NCI-H2107 treated with DMSO at 0.1 percent for 48 hours (cell line): ENCODE results near the gene MLXIP.
"Not testable (repeated sequence)": the region's sequence is repeated elsewhere in the genome, so short reads cannot be mapped to it uniquely, and the experiment has no call there.

ENCODE experiments used
- DNase-seq: peaks from one replicate; lab custom pipeline; 2025; ENCODE audit not compliant: unreplicated experiment; lab: John Stamatoyannopoulos, UW

The MLXIP gene

GRCh38 chr12:122144885-122145284, 66.3 kb downstream of the MLXIP start:
- DNase-seq, result no peak

DNA sequence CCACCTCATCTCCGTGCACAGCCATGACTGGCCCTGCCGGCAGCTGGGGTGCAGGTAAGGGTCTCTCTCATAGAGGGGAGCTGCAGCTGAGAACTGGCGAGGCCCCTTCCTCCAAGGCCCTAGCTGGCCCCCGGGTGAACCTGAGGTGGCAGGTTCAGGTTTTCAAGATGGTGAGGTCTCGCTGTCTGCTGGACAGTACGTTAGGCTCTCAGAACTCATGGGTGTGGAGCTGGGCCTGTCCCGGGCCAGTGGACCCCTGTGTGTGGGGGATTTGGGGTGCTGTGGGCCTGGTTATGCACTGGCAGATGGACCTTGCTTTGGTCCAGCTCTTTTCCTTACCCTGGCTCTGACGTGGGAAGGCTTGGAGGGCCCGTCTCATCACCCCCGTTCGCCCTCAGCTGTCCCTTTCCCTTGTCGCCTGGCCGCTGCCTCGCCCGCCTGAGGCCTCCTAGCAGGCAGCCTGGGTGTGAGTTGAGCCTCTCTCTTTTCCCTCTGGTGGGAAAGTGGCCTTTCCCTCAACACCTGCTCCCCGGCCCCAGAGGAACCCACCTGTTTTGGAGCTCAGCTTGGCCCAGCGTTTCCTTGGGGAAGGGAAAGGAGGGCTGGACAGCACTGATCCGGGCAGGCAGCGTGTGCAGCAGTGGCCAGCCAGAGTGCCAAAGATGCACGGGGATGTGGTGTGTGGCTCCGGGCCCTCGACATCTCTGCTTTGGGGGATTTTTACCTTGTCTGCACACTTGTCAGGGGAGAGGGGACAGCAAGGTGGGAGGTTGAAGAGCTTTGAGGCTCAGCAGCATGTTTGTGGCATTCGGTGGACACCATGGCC, 67.2 kb downstream of the MLXIP start:
- DNase-seq, result no peak

- DNase-seq, result no peak
Measured at GRCh38 chr12:122147514-122148290, 69.1 kb downstream of the MLXIP start.

GRCh38 chr12:122148657-122149056, 70.1 kb downstream of the MLXIP start:
- DNase-seq, result no peak

GRCh38 chr12:122150127-122150681, 71.6 kb downstream of the MLXIP start:
- DNase-seq, result no peak

DNA sequence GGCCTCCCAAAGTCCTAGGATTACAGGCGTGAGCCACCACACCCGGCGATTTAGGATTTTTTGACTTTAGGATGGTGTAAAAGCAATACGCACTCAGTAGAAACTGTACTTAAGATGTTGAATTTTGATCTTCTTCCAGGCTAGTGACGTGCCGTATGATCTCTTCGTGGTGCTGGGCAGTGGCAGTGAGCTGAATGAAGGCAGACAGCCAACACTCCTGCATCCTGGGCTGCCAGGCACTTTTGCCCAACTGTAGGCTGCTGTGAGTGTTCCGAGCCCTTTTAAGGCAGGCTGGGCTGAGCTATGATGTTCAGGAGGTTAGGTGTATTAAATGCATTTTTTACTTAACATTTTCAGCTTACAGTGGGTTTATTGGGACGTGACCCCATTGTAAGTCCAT, 74.2 kb downstream of the MLXIP start:
- no peak for DNase-seq

GRCh38 chr12:122155705-122156104, 77.1 kb downstream of the MLXIP start:
- no peak for DNase-seq

GRCh38 chr12:122158700-122159285, 80.2 kb downstream of the MLXIP start:
- no peak for DNase-seq

GRCh38 chr12:122159882-122160281, 81.3 kb downstream of the MLXIP start:
- DNase-seq, result no peak

DNA sequence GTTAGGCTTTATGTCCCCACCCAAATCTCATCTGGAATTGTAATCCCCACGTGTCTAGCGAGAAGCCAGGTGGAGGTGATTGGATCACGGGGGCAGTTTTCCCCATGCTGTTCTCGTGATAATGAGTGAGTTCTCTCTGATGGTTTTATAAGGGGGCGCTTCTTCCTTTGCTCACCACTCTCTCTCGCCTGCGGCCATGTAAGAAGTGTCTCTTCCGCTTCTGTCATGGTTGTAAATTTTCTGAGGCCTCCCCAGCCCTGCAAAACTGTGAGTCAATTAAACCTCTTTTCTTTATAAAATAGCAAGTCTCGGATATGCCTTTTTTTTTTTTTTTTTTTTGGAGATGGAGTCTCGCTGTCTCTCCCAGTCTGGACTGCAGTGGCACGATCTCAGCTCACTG, 82.2 kb downstream of the MLXIP start:
- no peak for DNase-seq

GRCh38 chr12:122161682-122162081, 83.1 kb downstream of the MLXIP start:
- no peak for DNase-seq

DNA sequence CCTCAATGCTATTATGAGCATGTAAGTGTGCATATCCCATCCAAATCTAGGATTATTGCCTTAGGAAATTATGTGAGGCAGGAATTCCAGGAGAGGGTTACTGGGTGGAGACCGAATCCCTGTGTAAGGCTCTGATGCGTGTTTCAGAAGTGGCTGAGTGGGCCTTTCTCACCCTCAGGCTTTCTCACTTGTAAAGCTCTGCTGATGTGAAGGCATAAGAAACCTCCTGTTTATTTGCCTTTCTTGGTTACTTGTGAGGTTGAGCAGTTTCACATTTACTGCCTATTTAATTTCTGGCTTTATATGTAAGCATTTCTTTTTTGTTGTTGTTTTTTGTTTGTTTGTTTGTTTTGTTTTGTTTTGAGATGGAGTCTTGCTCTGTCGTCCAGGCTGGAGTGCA, 84.4 kb downstream of the MLXIP start:
- no peak for DNase-seq

DNA sequence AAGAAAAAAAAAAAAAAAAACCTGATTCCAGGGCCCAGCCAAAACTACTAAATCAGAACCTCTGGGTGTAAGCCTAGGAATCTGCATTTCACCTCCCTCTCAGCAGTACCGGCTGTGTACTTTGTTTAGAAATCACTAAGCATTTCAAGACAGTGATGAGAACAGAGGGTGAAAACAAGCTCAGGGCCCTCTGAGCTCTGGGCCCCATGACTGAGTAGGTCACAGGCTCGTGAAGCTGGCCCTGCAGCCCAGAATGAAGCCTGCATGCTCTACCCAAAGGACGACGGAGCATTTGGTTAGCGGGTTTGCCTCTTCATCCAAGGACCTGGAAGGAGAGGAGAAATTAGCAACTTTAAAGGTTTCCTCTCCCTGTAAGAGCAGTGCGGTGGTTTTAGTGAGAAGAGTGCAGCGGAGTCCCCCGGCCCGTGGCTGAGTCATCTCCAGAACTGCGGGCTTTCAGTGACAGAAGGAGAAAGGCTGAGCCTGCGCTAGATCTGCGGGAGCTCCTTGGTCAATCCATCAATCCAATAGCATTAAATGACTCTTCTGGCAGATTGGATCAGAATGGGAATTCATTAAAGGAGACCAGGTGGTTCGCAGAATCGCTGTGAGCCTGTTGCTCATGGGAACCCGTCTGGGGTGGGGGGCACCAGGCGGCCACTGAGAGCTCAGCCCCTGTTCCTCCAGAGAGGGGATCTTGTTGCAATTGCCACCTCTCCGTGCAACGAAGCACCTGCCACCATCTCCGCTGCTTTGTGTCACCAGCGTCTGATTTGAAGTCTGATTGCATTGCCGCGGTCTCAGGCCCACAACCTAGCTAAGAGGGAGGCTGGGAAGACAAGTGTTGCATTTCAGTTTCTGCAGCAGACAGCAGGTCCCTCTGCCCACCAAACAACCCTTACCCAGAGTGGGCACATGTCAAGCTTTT, 88.1 kb downstream of the MLXIP start:
- peak; percentile 28 for DNase-seq

DNA sequence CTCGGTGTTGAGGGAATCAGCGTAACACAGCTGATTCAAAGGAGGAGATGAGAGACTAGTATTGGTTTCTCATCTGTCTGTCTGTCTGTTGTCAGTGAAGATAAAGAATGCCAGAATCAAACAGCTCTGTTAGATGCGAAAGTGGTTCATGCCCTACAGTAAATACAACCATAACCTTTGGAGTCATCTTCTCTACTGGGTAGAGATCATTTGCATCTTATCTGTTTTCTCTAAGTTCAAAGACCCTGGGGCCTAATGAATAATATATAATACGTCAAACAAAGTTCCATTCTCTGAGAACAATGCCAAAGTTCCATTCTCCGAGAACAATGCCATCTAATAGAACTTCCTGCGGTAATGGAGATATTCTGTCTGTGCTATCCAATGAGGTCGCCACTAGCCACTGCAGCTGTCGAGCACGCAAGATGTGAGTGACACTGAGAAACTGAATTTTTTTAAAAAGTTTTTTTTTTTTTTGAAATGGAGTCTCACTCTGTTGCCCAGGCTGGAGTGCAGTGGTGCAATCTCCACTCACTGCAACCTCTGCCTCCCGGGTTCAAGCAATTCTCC, 88.9 kb downstream of the MLXIP start:
- no peak for DNase-seq

DNA sequence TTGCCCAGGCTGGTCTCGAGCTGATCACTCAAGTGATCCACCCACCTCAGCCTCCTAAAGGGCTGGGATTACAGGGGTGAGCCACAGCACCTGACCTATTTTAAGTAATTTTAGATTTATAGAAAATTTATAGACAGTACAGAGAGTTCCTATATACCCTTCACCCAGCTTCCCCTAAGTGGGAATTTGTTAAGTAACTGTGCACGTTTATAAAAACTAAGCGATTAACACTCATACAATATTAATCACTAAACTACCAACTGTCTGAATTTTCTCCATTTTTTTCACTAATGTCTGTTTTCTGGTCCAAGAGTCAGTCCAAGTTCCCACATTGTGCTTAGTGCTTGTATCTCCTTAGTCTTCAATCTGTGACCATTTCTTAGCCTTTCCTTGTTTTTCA, 89.9 kb downstream of the MLXIP start:
- no peak for DNase-seq

GRCh38 chr12:122171399-122171798, 92.8 kb downstream of the MLXIP start:
- DNase-seq, result no peak

DNA sequence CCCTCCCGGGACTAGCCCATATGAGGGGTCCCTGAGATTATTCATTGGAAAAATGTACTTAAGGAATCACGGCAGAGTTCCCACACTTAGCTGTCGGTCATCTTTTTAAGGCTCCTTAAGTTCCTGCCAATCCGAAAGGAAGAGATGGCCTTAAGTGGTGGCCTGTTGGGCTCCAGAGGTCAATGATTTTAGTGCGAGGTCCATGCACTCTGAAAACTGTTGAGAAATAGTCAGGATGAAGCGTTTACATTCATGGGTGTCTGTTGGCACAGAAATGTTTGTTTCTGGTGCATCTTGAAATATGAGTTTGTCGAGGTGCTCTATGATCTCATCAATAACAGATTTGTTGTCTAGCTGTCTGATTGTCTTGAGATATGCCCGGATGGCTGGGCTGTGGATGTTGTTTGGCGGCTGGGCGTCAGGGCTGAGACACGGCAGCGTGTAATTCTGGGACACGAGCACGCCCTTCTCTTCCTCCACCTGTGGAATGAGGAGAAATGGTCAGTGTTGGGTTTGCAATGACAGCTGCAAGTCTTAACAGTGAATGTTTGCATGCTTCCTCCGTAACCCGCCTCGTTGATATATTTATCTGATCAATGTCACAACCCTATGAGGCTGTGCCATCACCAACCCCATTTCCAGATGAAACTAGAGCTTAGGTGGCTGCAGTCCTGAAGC, 93.8 kb downstream of the MLXIP start:
- no peak for DNase-seq

GRCh38 chr12:122174155-122174845, 95.7 kb downstream of the MLXIP start, which contains the start of gene IL31:
IL31 (minus strand) TSS chr12:122174221; CDS start chr12:122174172, 49 bp downstream.
- no peak for DNase-seq

DNA sequence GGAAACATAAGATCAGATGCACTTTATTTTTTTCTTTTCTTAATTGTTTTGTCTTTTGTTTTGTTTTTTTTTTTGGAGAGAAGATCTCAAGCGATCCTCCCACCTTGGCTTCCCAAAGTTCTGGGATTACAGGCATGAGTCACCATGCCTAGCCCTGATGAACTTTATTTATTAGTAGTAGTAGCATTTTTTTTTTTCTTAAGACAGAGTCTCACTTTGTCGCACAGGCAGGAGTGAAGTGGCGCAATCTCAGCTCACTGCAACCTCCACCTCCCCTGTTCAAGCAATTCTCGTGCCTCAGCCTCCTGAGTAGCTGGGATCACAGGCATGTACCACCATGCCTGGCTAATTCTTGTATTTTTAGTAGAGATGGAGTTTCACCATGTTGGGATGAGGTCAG, 97.9 kb downstream of the MLXIP start:
- not testable (repeated sequence) for DNase-seq
